DMS153 treated with DMSO at 0.1 percent for 48 hours (cell line): ENCODE results near the gene LAP3.
"Not testable (repeated sequence)": the region's sequence is repeated elsewhere in the genome, so short reads cannot be mapped to it uniquely, and the experiment has no call there.

Experiments
- DNase-seq: peaks from one replicate; lab custom pipeline; 2025; ENCODE audit not compliant: unreplicated experiment; lab: John Stamatoyannopoulos, UW

Gene LAP3

GRCh38 chr4:17561195-17561909 lies 15.6 kb upstream of the LAP3 start:
- no peak for DNase-seq

GRCh38 chr4:17562157-17562556 lies 14.8 kb upstream of the LAP3 start:
- no peak for DNase-seq

- no peak for DNase-seq
Measured at GRCh38 chr4:17565846-17566245, 11.2 kb upstream of the LAP3 start.

GRCh38 chr4:17567271-17567670 lies 9.7 kb upstream of the LAP3 start:
- DNase-seq: no peak

- DNase-seq: no peak
Measured at GRCh38 chr4:17574206-17574605, 2.8 kb upstream of the LAP3 start.

- DNase-seq: not testable (repeated sequence)
Measured at GRCh38 chr4:17575177-17575576, 1.8 kb upstream of the LAP3 start.

- DNase-seq: no peak
Measured at GRCh38 chr4:17577665-17578481, 875 bp downstream of the LAP3 start.

- no peak for DNase-seq
Measured at GRCh38 chr4:17578482-17578891, 1.5 kb downstream of the LAP3 start.

- no peak for DNase-seq
Measured at GRCh38 chr4:17580969-17581368, 4.0 kb downstream of the LAP3 start.

- DNase-seq: no peak
Measured at GRCh38 chr4:17583276-17583675, 6.3 kb downstream of the LAP3 start.

GRCh38 chr4:17583941-17584340 lies 6.9 kb downstream of the LAP3 start:
- DNase-seq: no peak

GRCh38 chr4:17584521-17585213 lies 7.7 kb downstream of the LAP3 start:
- DNase-seq: no peak

- DNase-seq: no peak
Measured at GRCh38 chr4:17587094-17587822, 10.3 kb downstream of the LAP3 start.

- no peak for DNase-seq
Measured at GRCh38 chr4:17589355-17589754, 12.4 kb downstream of the LAP3 start.

- DNase-seq: no peak
Measured at GRCh38 chr4:17595471-17596005, 18.5 kb downstream of the LAP3 start.

- DNase-seq: no peak
Measured at GRCh38 chr4:17597517-17597916, 20.5 kb downstream of the LAP3 start.

- no peak for DNase-seq
Measured at GRCh38 chr4:17599826-17600225, 22.8 kb downstream of the LAP3 start.

- DNase-seq: no peak
Measured at GRCh38 chr4:17605236-17605635, 28.2 kb downstream of the LAP3 start.

- DNase-seq: no peak
Measured at GRCh38 chr4:17613761-17614415, 36.9 kb downstream of the LAP3 start.
